ENCODE results near the gene TBX1. TPM values are rescaled to one million over a fixed set of nuclear protein-coding genes. Genes with fewer than 3 reads are reported as not detected.

TBX1 gene
- polyA plus RNA-seq, 1 experiment: not detected

DNA sequence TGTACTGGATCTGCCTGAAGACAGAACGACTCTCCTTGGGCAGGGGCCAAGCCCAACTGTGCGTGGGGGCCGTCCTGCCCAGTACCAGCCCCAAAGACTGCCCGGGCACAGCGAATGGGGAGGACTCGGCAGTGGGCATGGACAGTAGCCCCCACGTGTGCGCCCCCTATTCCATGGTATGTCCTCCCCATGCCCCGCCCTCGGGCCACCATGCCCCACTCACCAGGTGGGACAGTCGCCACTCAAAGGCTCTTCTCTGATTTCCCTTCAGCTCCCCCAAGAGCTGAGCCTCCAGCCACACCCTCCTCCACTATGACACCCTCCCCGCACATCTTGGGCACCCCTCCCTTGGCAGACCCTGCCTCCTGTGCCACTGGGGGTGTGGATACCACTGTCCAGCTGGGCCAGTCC, 50.6 kb downstream of the TBX1 start:
- Histone ChIP-seq H3K36me3 (ENCODE audit: control insufficient read depth, insufficient read depth, low read length) (no peaks in the 10 kb centered on the region), H3K27me3 (ENCODE audit: control insufficient read depth, insufficient read depth, low read length) (no peaks in the 10 kb centered on the region), H3K4me3 (ENCODE audit: low read depth, low read length) (no peak overlapping the region)
- no peak for DNase-seq (ENCODE audit: low read depth)
- ChIA-PET CTCF (interaction anchor here (0.6 to 3.2 kb wide), 3 partner anchors 11 to 78 kb away, joined by 3 to 13 read pairs (median 3); no protein-coding TSS in a partner anchor), POLR2A (interaction anchor here (0.9 kb wide), 1 partner anchor 20 kb away, joined by 3 read pairs; no protein-coding TSS in a partner anchor)
- TF ChIP-seq, protein P1, sequence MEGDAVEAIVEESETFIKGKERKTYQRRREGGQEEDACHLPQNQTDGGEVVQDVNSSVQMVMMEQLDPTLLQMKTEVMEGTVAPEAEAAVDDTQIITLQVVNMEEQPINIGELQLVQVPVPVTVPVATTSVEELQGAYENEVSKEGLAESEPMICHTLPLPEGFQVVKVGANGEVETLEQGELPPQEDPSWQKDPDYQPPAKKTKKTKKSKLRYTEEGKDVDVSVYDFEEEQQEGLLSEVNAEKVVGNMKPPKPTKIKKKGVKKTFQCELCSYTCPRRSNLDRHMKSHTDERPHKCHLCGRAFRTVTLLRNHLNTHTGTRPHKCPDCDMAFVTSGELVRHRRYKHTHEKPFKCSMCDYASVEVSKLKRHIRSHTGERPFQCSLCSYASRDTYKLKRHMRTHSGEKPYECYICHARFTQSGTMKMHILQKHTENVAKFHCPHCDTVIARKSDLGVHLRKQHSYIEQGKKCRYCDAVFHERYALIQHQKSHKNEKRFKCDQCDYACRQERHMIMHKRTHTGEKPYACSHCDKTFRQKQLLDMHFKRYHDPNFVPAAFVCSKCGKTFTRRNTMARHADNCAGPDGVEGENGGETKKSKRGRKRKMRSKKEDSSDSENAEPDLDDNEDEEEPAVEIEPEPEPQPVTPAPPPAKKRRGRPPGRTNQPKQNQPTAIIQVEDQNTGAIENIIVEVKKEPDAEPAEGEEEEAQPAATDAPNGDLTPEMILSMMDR (IDR thresholded peaks at IDR 0.05; ENCODE audit: insufficient read depth, low read depth, low read length): no peak

DNA sequence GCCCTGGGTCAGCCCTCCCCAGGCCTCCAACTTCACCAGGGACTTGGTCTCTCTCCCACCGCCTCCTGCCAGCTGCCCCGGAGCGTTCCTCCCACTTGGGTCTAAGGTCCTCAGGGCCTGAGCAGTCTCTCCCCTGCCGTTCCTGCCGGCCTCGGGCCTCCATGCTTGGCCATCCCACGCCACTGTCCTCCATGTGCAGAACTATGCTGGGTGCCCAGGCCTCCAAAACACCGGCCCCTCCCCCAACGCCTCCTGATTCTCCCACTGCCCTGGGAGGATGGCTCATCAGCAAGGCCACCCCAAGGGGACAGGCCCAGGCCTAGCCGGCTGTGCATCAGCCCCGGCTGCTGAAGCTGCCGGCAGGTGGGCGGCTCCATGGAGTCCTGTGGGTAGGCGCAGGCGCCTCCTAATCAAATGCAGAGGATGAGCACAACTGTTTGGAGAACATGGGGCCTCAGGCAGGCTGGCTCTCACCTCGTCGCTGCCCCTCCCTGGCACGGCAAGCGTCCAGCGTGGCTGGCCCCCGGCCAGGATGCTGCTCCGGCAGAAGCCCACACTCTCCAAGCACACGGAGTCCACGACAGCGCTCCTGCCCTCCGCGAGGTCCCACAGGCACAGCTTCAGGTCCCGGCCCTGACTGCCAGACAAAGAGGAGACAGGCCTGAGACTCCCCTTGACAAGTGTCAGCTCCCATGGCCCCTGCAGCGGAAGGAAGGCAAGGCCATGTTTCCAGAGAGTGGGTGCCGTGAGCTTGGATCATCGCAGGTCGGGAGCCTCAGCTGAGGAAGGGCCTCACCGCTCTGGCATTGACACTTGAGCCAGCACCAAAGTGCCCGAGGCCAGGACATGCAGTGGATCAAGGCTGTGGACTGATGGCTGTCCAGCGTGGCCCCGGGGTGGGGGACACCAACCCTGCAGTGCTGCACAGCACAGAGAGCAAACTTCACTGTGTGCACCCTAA, 51.5 kb downstream of the TBX1 start:
- H3K27me3 ChIP-seq (ENCODE audit: control insufficient read depth, insufficient read depth, low read length): no peaks in the 10 kb centered on the region
- no peak for DNase-seq (ENCODE audit: low read depth)
- ChIA-PET CTCF (interaction anchor here (0.5 to 3.2 kb wide), 3 partner anchors 12 to 77 kb away, joined by 3 to 13 read pairs (median 3); no protein-coding TSS in a partner anchor), POLR2A (no interaction called here)
- H3K4me3 ChIP-seq (ENCODE audit: low read depth, low read length): no peak overlapping the region
- TF ChIP-seq, protein P1 (IDR thresholded peaks at IDR 0.05; ENCODE audit: insufficient read depth, low read depth, low read length): no peak
- no peaks in the 10 kb centered on the region for H3K36me3 ChIP-seq (ENCODE audit: control insufficient read depth, insufficient read depth, low read length)

DNA sequence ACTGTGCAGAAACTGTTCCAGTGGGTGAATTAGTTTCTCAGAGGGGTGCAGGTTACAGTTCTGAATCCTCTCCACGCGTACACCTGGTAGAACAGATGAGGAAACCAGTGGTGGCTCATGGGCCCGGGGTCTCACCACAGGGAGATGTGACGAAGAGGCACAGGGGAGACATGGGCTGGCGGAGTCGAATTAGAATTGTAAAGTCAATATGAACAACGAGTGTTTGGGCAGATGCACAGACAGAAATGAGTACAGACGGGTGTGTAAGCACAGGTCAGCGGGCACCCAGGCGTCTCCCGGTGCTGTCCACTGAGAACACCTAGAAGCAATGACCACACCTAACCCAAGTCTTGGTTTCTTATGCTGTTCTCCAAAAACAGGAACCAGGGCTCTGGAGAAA, 52.3 kb downstream of the TBX1 start:
- no peak for DNase-seq (ENCODE audit: low read depth)
- CTCF ChIA-PET: interaction anchor here (1.5 kb wide), 1 partner anchor 12 kb away, joined by 4 read pairs; no protein-coding TSS in a partner anchor

GRCh38 chr22:19814428-19814827, 53.9 kb downstream of the TBX1 start:
- POLR2A ChIA-PET: no interaction called here
- CTCF ChIA-PET: interaction anchor here (0.6 to 1.5 kb wide), 3 partner anchors 14 to 96 kb away, joined by 3 to 4 read pairs (median 3); no protein-coding TSS in a partner anchor
- TF ChIP-seq, protein P1 (IDR thresholded peaks at IDR 0.05; ENCODE audit: insufficient read depth, low read depth, low read length): no peak
- Histone ChIP-seq H3K36me3 (ENCODE audit: control insufficient read depth, insufficient read depth, low read length) (no peaks in the 10 kb centered on the region), H3K4me3 (ENCODE audit: low read depth, low read length) (no peak overlapping the region), H3K27me3 (ENCODE audit: control insufficient read depth, insufficient read depth, low read length) (no peaks in the 10 kb centered on the region)
- DNase-seq (ENCODE audit: low read depth): no peak

More for the DNA sequence above, 52.3 kb downstream of the TBX1 start:
- TF ChIP-seq, protein P1 (IDR thresholded peaks at IDR 0.05; ENCODE audit: insufficient read depth, low read depth, low read length): no peak
- H3K36me3 ChIP-seq (ENCODE audit: control insufficient read depth, insufficient read depth, low read length): no peaks in the 10 kb centered on the region
- no peak overlapping the region for H3K4me3 ChIP-seq (ENCODE audit: low read depth, low read length)
- POLR2A ChIA-PET: no interaction called here
- no peaks in the 10 kb centered on the region for H3K27me3 ChIP-seq (ENCODE audit: control insufficient read depth, insufficient read depth, low read length)

Measured in BJ (cell line).